H9 (cell line): Measurements from ENCODE around the gene FLRT2. TPM values are rescaled to one million over a fixed set of nuclear protein-coding genes. Genes with fewer than 3 reads are reported as not detected.

Experiments
- DNase-seq: peaks from one replicate; pipeline ENCODE4 v3.0.0-alpha.2; 2017
- H2AFZ ChIP-seq: one replicate; pipeline ENCODE4 v1.6.1; 2013; ENCODE audit warnings: mild to moderate bottlenecking, low read length, control low read depth, moderate library complexity
- H2AK5ac ChIP-seq: 2 replicates; pipeline ENCODE4 v1.6.1; 2013; ENCODE audit warnings: low read length, control low read depth, mixed read lengths; ENCODE audit not compliant: insufficient read length
- H2BK120ac ChIP-seq: one replicate; pipeline ENCODE4 v1.6.1; 2013; ENCODE audit warnings: low read depth, mild to moderate bottlenecking, low read length, control low read depth, inconsistent platforms; ENCODE audit not compliant: poor library complexity, severe bottlenecking
- H2BK12ac ChIP-seq: 2 replicates; pipeline ENCODE4 v1.6.1; 2013; ENCODE audit warnings: low read length, control low read depth, mixed read lengths, low read depth; ENCODE audit not compliant: insufficient read length
- H2BK15ac ChIP-seq: 2 replicates; pipeline ENCODE4 v1.6.1; 2013; ENCODE audit warnings: low read depth, low read length, control low read depth
- H2BK20ac ChIP-seq: one replicate; pipeline ENCODE4 v1.6.1; 2013; ENCODE audit warnings: low read depth, mild to moderate bottlenecking, low read length, control low read depth, inconsistent platforms; ENCODE audit not compliant: poor library complexity, severe bottlenecking
- H2BK5ac ChIP-seq: 2 replicates; pipeline ENCODE4 v1.6.1; 2013; ENCODE audit warnings: low read length, control low read depth, mixed read lengths; ENCODE audit not compliant: insufficient read length
- H3K14ac ChIP-seq: 2 replicates; pipeline ENCODE4 v1.6.1; 2013; ENCODE audit warnings: low read length, control low read depth; ENCODE audit not compliant: insufficient read depth
- H3K18ac ChIP-seq: 2 replicates; pipeline ENCODE4 v1.6.1; 2013; ENCODE audit warnings: low read depth, mild to moderate bottlenecking, mixed read lengths, low read length, control low read depth; ENCODE audit not compliant: insufficient read length
- H3K23ac ChIP-seq: 2 replicates; pipeline ENCODE4 v1.6.1; 2013; ENCODE audit warnings: low read length, control low read depth, mixed read lengths, low read depth; ENCODE audit not compliant: insufficient read length
- H3K23me2 ChIP-seq: 2 replicates; pipeline ENCODE4 v1.6.1; 2013; ENCODE audit warnings: low read depth, mild to moderate bottlenecking, mixed read lengths, low read length, control low read depth; ENCODE audit not compliant: insufficient read length, poor library complexity, severe bottlenecking
- H3K27ac ChIP-seq: 2 replicates; pipeline ENCODE4 v1.5.1; 2013; ENCODE audit warnings: low read length, control low read depth, mixed read lengths, low read depth; ENCODE audit not compliant: insufficient read length
- H3K27me3 ChIP-seq: 2 replicates; pipeline ENCODE4 v1.6.1; 2013; ENCODE audit warnings: low read length, control low read depth, inconsistent platforms; ENCODE audit not compliant: insufficient read depth
- H3K4ac ChIP-seq: 2 replicates; pipeline ENCODE4 v1.6.1; 2013; ENCODE audit warnings: low read depth, mild to moderate bottlenecking, control low read depth, inconsistent platforms, low read length, moderate library complexity
- H3K4me1 ChIP-seq: 2 replicates; pipeline ENCODE4 v1.6.1; 2013; ENCODE audit warnings: low read length, control low read depth, inconsistent platforms; ENCODE audit not compliant: insufficient read depth
- H3K4me2 ChIP-seq: 2 replicates; pipeline ENCODE4 v1.6.1; 2013; ENCODE audit warnings: low read length, control low read depth, mixed read lengths; ENCODE audit not compliant: insufficient read length, insufficient read depth
- H3K56ac ChIP-seq: 2 replicates; pipeline ENCODE4 v1.6.1; 2013; ENCODE audit warnings: low read depth, mild to moderate bottlenecking, mixed read lengths, low read length, control low read depth; ENCODE audit not compliant: insufficient read length
- H3K79me1 ChIP-seq: 2 replicates; pipeline ENCODE4 v1.6.1; 2013; ENCODE audit warnings: low read depth, mild to moderate bottlenecking, moderate library complexity, low read length, control low read depth, inconsistent platforms; ENCODE audit not compliant: insufficient read depth, poor library complexity, severe bottlenecking
- H3K79me2 ChIP-seq: 2 replicates; pipeline ENCODE4 v1.6.1; 2013; ENCODE audit warnings: low read length, control low read depth, inconsistent platforms; ENCODE audit not compliant: insufficient read depth
- H3K9ac ChIP-seq: 2 replicates; pipeline ENCODE4 v1.6.1; 2013; ENCODE audit warnings: low read length, control low read depth, mixed read lengths; ENCODE audit not compliant: insufficient read length; ENCODE audit errors: extremely low read depth
- H3K9me3 ChIP-seq: one replicate; pipeline ENCODE4 v1.6.1; 2013; ENCODE audit warnings: low read depth, low read length, inconsistent platforms; ENCODE audit not compliant: control insufficient read depth
- H3T11ph ChIP-seq: one replicate; pipeline ENCODE4 v1.6.1; 2013; ENCODE audit warnings: mild to moderate bottlenecking, low read length, control low read depth, inconsistent platforms
- H4K20me1 ChIP-seq: one replicate; pipeline ENCODE4 v1.6.1; 2013; ENCODE audit not compliant: control insufficient read depth, insufficient read length, insufficient read depth
- H4K5ac ChIP-seq: 2 replicates; pipeline ENCODE4 v1.6.1; 2013; ENCODE audit warnings: low read depth, mild to moderate bottlenecking, mixed read lengths, low read length, control low read depth; ENCODE audit not compliant: insufficient read length
- H4K8ac ChIP-seq: replicated peaks from 2 replicates; pipeline ENCODE4 v1.6.1; 2013; ENCODE audit warnings: low read length, control low read depth, mixed read lengths, low read depth; ENCODE audit not compliant: insufficient read length
- H4K91ac ChIP-seq: 2 replicates; pipeline ENCODE4 v1.6.1; 2013; ENCODE audit warnings: low read depth, mild to moderate bottlenecking, moderate library complexity, mixed read lengths, low read length, control low read depth; ENCODE audit not compliant: insufficient read length
- H3K27ac Mint-ChIP-seq, 3 experiments: 2 replicates in 2 of 3; 3 replicates in 1 of 3; pipeline ENCODE4 v1.8.0; 2020 to 2021; ENCODE audit warnings: mixed read lengths in 3 of 3, mild to moderate bottlenecking in 1 of 3, moderate library complexity in 1 of 3
- H3K27me3 Mint-ChIP-seq: 2 replicates; pipeline ENCODE4 v1.8.0; 2021; ENCODE audit warnings: low read depth, mild to moderate bottlenecking, moderate library complexity, mixed read lengths
- H3K36me3 Mint-ChIP-seq, 3 experiments: 2 replicates in 2 of 3; 3 replicates in 1 of 3; pipeline ENCODE4 v1.8.0; 2020 to 2021; ENCODE audit warnings: low read depth in 3 of 3, mixed read lengths in 3 of 3; ENCODE audit not compliant: insufficient read depth in 1 of 3
- H3K4me1 Mint-ChIP-seq, 2 experiments: 2 replicates each; pipeline ENCODE4 v1.8.0; 2020; ENCODE audit warnings: mixed read lengths in 2 of 2
- H3K4me3 Mint-ChIP-seq, 2 experiments: 2 replicates in 1 of 2; 3 replicates in 1 of 2; pipeline ENCODE4 v1.8.0; 2020 to 2021; ENCODE audit warnings: mild to moderate bottlenecking in 2 of 2, mixed read lengths in 2 of 2, moderate library complexity in 1 of 2
- H3K9me3 Mint-ChIP-seq, 2 experiments: 2 replicates in 1 of 2; 3 replicates in 1 of 2; pipeline ENCODE4 v1.8.0; 2020; ENCODE audit warnings: mild to moderate bottlenecking in 2 of 2, mixed read lengths in 2 of 2, moderate library complexity in 1 of 2
- WGBS: extraction: QIAGEN DNeasy Blood & Tissue Kit; methylation state at CpG from one replicate; pipeline ENCODE4 v1.1.7; 2013; ENCODE audit warnings: missing lambda C conversion rate, low lambda C conversion rate, mixed read lengths; ENCODE audit not compliant: insufficient read length; ENCODE audit errors: extremely low coverage; 5-methylcytosine and 5-hydroxymethylcytosine counted together
- total RNA-seq: library from RNA; stranded (reverse); gene quantifications from 2 replicates; pipeline ENCODE4 v1.2.1, GENCODE V29; 2021
- TF ChIP-seq, protein P1 (sequence below): fragments of 200-600 bp; sonication (generic); conservative IDR thresholded peaks from 3 replicates; pipeline ENCODE4 v1.8.0; 2021; ENCODE audit warnings: antibody characterized with exemption, mild to moderate bottlenecking

FLRT2 gene
- total RNA-seq, 1 experiment from 2014 or later, result 3.3 TPM

DNA sequence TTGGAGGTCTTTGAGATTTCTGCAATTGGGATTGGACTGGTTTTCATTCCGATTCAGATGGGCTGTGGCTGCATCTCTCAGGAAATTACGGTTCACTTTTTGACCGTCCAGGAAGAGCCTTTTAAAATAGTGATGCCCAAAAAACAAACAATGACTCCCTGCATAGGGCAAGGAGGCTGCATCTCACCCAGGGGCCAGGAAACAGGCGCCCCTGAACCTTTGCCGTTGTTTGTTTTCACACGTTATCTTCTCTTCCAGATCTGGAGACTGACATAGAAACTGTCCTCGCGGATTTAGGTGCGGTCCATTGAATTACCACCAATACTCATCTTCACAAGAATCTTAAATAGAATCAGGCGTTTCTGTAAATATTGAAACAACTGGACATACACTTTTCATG, 66.0 kb downstream of the FLRT2 start:
- H2AK5ac ChIP-seq, result no peak overlapping the region
- H3K9ac ChIP-seq, result no peak overlapping the region
- H4K20me1 ChIP-seq, result no peaks in the 10 kb centered on the region
- no peaks in the 10 kb centered on the region for H3K9me3 ChIP-seq
- no peak overlapping the region for H3K14ac ChIP-seq
- H2BK5ac ChIP-seq, result no peak overlapping the region
- no peak overlapping the region for H2BK15ac ChIP-seq
- no peak overlapping the region for H3K27ac Mint-ChIP-seq
- H3K27ac ChIP-seq, result no peak overlapping the region
- no peak overlapping the region for H4K91ac ChIP-seq
- DNase-seq, result no peak
- H2BK120ac ChIP-seq, result no peak overlapping the region
- no peak overlapping the region for H3K56ac ChIP-seq
- TF ChIP-seq, protein P1, sequence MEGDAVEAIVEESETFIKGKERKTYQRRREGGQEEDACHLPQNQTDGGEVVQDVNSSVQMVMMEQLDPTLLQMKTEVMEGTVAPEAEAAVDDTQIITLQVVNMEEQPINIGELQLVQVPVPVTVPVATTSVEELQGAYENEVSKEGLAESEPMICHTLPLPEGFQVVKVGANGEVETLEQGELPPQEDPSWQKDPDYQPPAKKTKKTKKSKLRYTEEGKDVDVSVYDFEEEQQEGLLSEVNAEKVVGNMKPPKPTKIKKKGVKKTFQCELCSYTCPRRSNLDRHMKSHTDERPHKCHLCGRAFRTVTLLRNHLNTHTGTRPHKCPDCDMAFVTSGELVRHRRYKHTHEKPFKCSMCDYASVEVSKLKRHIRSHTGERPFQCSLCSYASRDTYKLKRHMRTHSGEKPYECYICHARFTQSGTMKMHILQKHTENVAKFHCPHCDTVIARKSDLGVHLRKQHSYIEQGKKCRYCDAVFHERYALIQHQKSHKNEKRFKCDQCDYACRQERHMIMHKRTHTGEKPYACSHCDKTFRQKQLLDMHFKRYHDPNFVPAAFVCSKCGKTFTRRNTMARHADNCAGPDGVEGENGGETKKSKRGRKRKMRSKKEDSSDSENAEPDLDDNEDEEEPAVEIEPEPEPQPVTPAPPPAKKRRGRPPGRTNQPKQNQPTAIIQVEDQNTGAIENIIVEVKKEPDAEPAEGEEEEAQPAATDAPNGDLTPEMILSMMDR, result no peak
- no peak overlapping the region for H3K23ac ChIP-seq
- H3K4me3 Mint-ChIP-seq, result no peak overlapping the region
- H3K4me1 Mint-ChIP-seq, result peaks cover 5 to 10% of the 10 kb centered on the region in 2 experiments; a peak in 3 of 4 replicates
- no peak overlapping the region for H3T11ph ChIP-seq
- H3K18ac ChIP-seq, result no peak overlapping the region
- no peak overlapping the region for H2BK12ac ChIP-seq
- H2BK20ac ChIP-seq, result no peak overlapping the region
- H3K27me3 Mint-ChIP-seq, result no peaks in the 10 kb centered on the region
- no peaks in the 10 kb centered on the region for H3K9me3 Mint-ChIP-seq
- H3K4ac ChIP-seq, result no peak overlapping the region
- no peak overlapping the region for H3K4me2 ChIP-seq
- H3K36me3 Mint-ChIP-seq, result no peaks in the 10 kb centered on the region
- H3K79me2 ChIP-seq, result no peaks in the 10 kb centered on the region
- no peak overlapping the region for H4K5ac ChIP-seq
- 0 out of 2 replicates have a peak, but pooled peaks cover 2% of the 10 kb centered on the region for H3K4me1 ChIP-seq
- no peak overlapping the region for H4K8ac ChIP-seq
- no peak overlapping the region for H2AFZ ChIP-seq
- no peaks in the 10 kb centered on the region for H3K27me3 ChIP-seq
- no CpG with 5 or more reads among the region's 10 CpGs for WGBS
- H3K23me2 ChIP-seq, result no peaks in the 10 kb centered on the region
- no peaks in the 10 kb centered on the region for H3K79me1 ChIP-seq
